Measurements from ENCODE around the gene FH. TPM values are rescaled to one million over a fixed set of nuclear protein-coding genes. Genes with fewer than 3 reads are reported as not detected.

The FH gene
- total RNA-seq, 1 donor from 2014 or later: 56.0 TPM

DNA sequence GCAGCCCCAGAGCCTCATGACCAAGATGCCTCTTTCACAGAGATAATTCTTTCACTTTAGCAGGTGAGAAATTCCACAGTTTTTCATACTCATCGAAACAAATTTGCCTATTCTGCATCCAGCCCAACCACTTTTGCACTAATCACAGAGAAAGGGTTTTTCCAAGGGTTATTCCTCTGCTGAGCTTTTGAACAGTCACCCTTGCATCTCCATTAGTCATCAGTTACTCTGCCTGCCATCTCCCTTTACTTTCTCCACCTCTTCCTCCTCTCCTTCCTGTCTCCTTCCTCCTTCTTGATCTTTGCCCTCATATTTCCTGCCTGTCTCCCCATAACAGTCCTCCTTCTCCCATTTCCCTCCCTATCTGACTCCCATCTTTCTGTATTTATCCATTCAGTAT is 43.9 kb downstream of the FH start:
- H3K4me1 Mint-ChIP-seq: peaks cover 9% of the 10 kb centered on the region

DNA sequence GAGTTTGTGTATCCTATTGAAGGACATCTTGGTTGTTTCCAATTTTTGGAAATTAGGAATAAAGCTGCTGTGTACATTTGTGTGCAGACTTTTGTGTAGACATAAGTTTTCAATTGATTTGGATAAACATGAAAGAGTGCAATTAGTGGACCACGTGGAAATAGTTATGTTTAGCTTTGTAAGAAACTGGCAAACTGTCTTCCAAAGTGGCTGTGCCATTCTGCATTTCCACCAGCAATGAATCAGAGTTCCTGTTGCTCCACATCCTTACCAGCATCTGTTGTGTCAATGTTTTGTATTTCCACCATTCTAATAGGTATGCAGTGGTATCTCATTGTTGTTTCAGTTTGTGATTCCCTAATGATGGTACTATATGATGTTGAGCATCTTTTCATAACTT is 46.5 kb downstream of the FH start:
- Mint-ChIP-seq H3K4me1 (no peaks in the 10 kb centered on the region), H3K36me3 (ENCODE audit: low read depth) (no peaks in the 10 kb centered on the region), H3K27ac (no peak overlapping the region), H3K9me3 (no peaks in the 10 kb centered on the region), H3K4me3 (no peak overlapping the region), H3K27me3 (peaks cover 11% of the 10 kb centered on the region)
- intact Hi-C loops (cut with micrococcal nuclease): no loop called here
- ChIA-PET CTCF (no interaction called here), POLR2A (no interaction called here)
- no peak for TF ChIP-seq CTCF (IDR thresholded peaks at IDR 0.05)
- no peak for ATAC-seq (ENCODE audit: low read depth)
- no peak for DNase-seq

More for the DNA sequence above, 43.9 kb downstream of the FH start:
- TF ChIP-seq CTCF (IDR thresholded peaks at IDR 0.05): no peak
- Mint-ChIP-seq H3K27me3 (peaks cover 9% of the 10 kb centered on the region), H3K4me3 (no peak overlapping the region), H3K36me3 (ENCODE audit: low read depth) (no peaks in the 10 kb centered on the region), H3K27ac (no peak overlapping the region), H3K9me3 (peaks cover 3% of the 10 kb centered on the region)
- ATAC-seq (ENCODE audit: low read depth) (no peak), DNase-seq (no peak)
- POLR2A ChIA-PET: no interaction called here
- CTCF ChIA-PET: no interaction called here
- intact Hi-C loops (cut with micrococcal nuclease): no loop called here

GRCh38 chr1:241470908-241471590 is 48.5 kb downstream of the FH start:
- no peaks in the 10 kb centered on the region for H3K4me1 Mint-ChIP-seq
- ATAC-seq (ENCODE audit: low read depth): no peak
- ChIA-PET CTCF (no interaction called here), POLR2A (no interaction called here)
- no peak overlapping the region for H3K27ac Mint-ChIP-seq
- H3K27me3 Mint-ChIP-seq: peaks cover 11% of the 10 kb centered on the region
- no peaks in the 10 kb centered on the region for H3K36me3 Mint-ChIP-seq (ENCODE audit: low read depth)
- no peaks in the 10 kb centered on the region for H3K9me3 Mint-ChIP-seq
- intact Hi-C loops (cut with micrococcal nuclease): no loop called here
- no peak for DNase-seq
- no peak overlapping the region for H3K4me3 Mint-ChIP-seq
- TF ChIP-seq CTCF (IDR thresholded peaks at IDR 0.05): no peak

DNA sequence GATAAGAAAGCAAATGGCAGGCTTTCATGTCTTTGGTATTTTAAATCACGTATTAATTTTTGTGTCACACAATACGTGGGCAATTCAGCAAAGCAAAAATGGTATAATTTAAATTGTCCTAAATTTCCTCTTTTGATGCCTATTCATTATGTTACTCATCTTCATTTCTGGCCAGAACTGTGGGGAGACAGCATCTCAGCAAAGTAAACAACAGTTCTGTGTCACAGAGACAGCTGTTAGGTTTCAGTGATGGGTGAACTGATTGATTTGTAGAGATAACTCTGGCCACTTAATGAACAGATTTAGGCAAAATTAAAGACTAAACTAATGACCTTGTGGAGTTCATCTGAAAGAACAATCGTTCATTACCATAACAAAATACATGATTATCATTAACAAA is 49.2 kb downstream of the FH start:
- no peak overlapping the region for H3K4me3 Mint-ChIP-seq
- DNase-seq: no peak
- H3K9me3 Mint-ChIP-seq: no peaks in the 10 kb centered on the region
- H3K36me3 Mint-ChIP-seq (ENCODE audit: low read depth): no peaks in the 10 kb centered on the region
- intact Hi-C loops (cut with micrococcal nuclease): no loop called here
- no peak for ATAC-seq (ENCODE audit: low read depth)
- H3K27me3 Mint-ChIP-seq: peaks cover 11% of the 10 kb centered on the region
- no peak overlapping the region for H3K27ac Mint-ChIP-seq
- CTCF ChIA-PET: no interaction called here
- no peak for TF ChIP-seq CTCF (IDR thresholded peaks at IDR 0.05)
- H3K4me1 Mint-ChIP-seq: no peaks in the 10 kb centered on the region
- POLR2A ChIA-PET: no interaction called here

GRCh38 chr1:241465673-241466072 is 53.9 kb downstream of the FH start:
- peaks cover 7% of the 10 kb centered on the region for H3K27me3 Mint-ChIP-seq
- DNase-seq: no peak
- no peak overlapping the region for H3K27ac Mint-ChIP-seq
- ATAC-seq (ENCODE audit: low read depth): no peak
- intact Hi-C loops (cut with micrococcal nuclease): no loop called here
- no peaks in the 10 kb centered on the region for H3K9me3 Mint-ChIP-seq
- H3K4me1 Mint-ChIP-seq: no peaks in the 10 kb centered on the region
- CTCF ChIA-PET: no interaction called here
- H3K4me3 Mint-ChIP-seq: no peak overlapping the region
- no peak for TF ChIP-seq CTCF (IDR thresholded peaks at IDR 0.05)
- POLR2A ChIA-PET: no interaction called here
- no peaks in the 10 kb centered on the region for H3K36me3 Mint-ChIP-seq (ENCODE audit: low read depth)

Data from activated B cell treated with CpG ODN at 0.5 μM for 24 hours (primary cell).